BLaER1 treated with 17β-estradiol and CSF1 and Interleukin-3, amounts not matched to agents 10 nM and 100 nM (cell line): ENCODE measurements around the gene KLK4.

ENCODE experiments used
- H3K27ac ChIP-seq, 11 experiments: shearing (Covaris generic); formaldehyde crosslinking; 2 replicates each; pipeline ENCODE4 v1.8.1; 2022
- H3K27me3 ChIP-seq, 11 experiments: shearing (Covaris generic); formaldehyde crosslinking; 2 replicates each; pipeline ENCODE4 v1.8.1; 2022
- H3K36me3 ChIP-seq, 11 experiments: shearing (Covaris generic); formaldehyde crosslinking; 2 replicates each; pipeline ENCODE4 v1.8.1; 2022
- H3K4me1 ChIP-seq, 10 experiments: shearing (Covaris generic); formaldehyde crosslinking; 2 replicates each; pipeline ENCODE4 v1.8.1; 2022
- H3K4me2 ChIP-seq, 11 experiments: shearing (Covaris generic); formaldehyde crosslinking; 2 replicates each; pipeline ENCODE4 v1.8.1; 2022
- H3K4me3 ChIP-seq, 10 experiments: shearing (Covaris generic); formaldehyde crosslinking; 2 replicates each; pipeline ENCODE4 v1.8.1; 2022
- H3K9ac ChIP-seq, 11 experiments: shearing (Covaris generic); formaldehyde crosslinking; 2 replicates each; pipeline ENCODE4 v1.8.1; 2022
- H3K9me3 ChIP-seq, 11 experiments: shearing (Covaris generic); formaldehyde crosslinking; replicated peaks in 1 of 11; 2 replicates each; pipeline ENCODE4 v1.8.1; 2022
- H4K20me1 ChIP-seq, 11 experiments: shearing (Covaris generic); formaldehyde crosslinking; 2 replicates each; pipeline ENCODE4 v1.8.1; 2022
- Cebpa-rat ChIP-seq, 11 experiments: shearing (Covaris generic); IDR thresholded peaks; 2 replicates each; pipeline ENCODE4 v1.8.1; 2022

KLK4 gene

GRCh38 chr19:50911206-50912101, at the start of gene KLK4:
TSS of gene KLK4 (minus strand) at chr19:50911395. CDS start at chr19:50910738, 657 bp downstream.
- H3K4me3 ChIP-seq = no peak within 1 kb of the TSS
- H3K9me3 ChIP-seq = no peaks in the 10 kb centered on the region
- no peak within 1 kb of the TSS for H3K27ac ChIP-seq
- peaks cover 0 to 7% (median 0%) of the 10 kb centered on the region in 11 experiments; a peak in 6 of 22 replicates for H4K20me1 ChIP-seq
- no peak within 1 kb of the TSS for H3K9ac ChIP-seq
- H3K27me3 ChIP-seq = peaks cover 56 to 80% (median 63%) of the 10 kb centered on the region in 11 experiments
- H3K4me2 ChIP-seq = no peak within 1 kb of the TSS
- peaks cover 0 to 15% (median 4%) of the 10 kb centered on the region in 10 experiments; a peak in 5 of 20 replicates for H3K4me1 ChIP-seq
- no peak for TF ChIP-seq Cebpa-rat (IDR thresholded peaks at IDR 0.05)
- no peaks in the 10 kb centered on the region for H3K36me3 ChIP-seq

- no peak overlapping the region for H3K9ac ChIP-seq
- H3K27me3 ChIP-seq = no peaks in the 10 kb centered on the region
- TF ChIP-seq Cebpa-rat (IDR thresholded peaks at IDR 0.05) = no peak
- no peaks in the 10 kb centered on the region for H3K4me1 ChIP-seq
- H3K4me2 ChIP-seq = no peak overlapping the region
- H3K27ac ChIP-seq = no peak overlapping the region
- H3K4me3 ChIP-seq = no peak overlapping the region
- peaks cover 0 to 20% (median 12%) of the 10 kb centered on the region in 11 experiments; a peak in 10 of 22 replicates for H3K9me3 ChIP-seq
- H3K36me3 ChIP-seq = no peaks in the 10 kb centered on the region
- no peaks in the 10 kb centered on the region for H4K20me1 ChIP-seq
Measured at GRCh38 chr19:50959731-50960500, 48.7 kb upstream of the KLK4 start.

GRCh38 chr19:50957587-50957986, 46.4 kb upstream of the KLK4 start:
- Histone ChIP-seq H3K4me2 (no peak overlapping the region), H3K9me3 (peaks cover 0 to 10% (median 6%) of the 10 kb centered on the region in 11 experiments; a peak in 10 of 22 replicates), H3K4me3 (no peak overlapping the region), H3K27me3 (no peaks in the 10 kb centered on the region), H4K20me1 (no peaks in the 10 kb centered on the region; a peak in 1 of 22 replicates), H3K36me3 (no peaks in the 10 kb centered on the region), H3K27ac (no peak overlapping the region), H3K4me1 (no peaks in the 10 kb centered on the region), H3K9ac (no peak overlapping the region)
- TF ChIP-seq Cebpa-rat (IDR thresholded peaks at IDR 0.05) = no peak

- H3K4me1 ChIP-seq = no peaks in the 10 kb centered on the region
- no peak within 1 kb of the TSS for H3K4me2 ChIP-seq
- no peaks in the 10 kb centered on the region for H3K36me3 ChIP-seq
- no peak within 1 kb of the TSS for H3K9ac ChIP-seq
- H4K20me1 ChIP-seq = no peaks in the 10 kb centered on the region; a peak in 1 of 22 replicates
- no peaks in the 10 kb centered on the region for H3K27me3 ChIP-seq
- H3K4me3 ChIP-seq = no peak within 1 kb of the TSS
- H3K27ac ChIP-seq = no peak within 1 kb of the TSS
- H3K9me3 ChIP-seq = no peaks in the 10 kb centered on the region
- no peak for TF ChIP-seq Cebpa-rat (IDR thresholded peaks at IDR 0.05)
Measured at GRCh38 chr19:50952910-50953309, 41.7 kb upstream of the KLK4 start, which contains the start of gene KLK5. TSS of gene KLK5 (minus strand) at chr19:50953038. CDS start at chr19:50952657, 381 bp downstream.

GRCh38 chr19:50949861-50950260, 38.7 kb upstream of the KLK4 start:
- no peak for TF ChIP-seq Cebpa-rat (IDR thresholded peaks at IDR 0.05)
- Histone ChIP-seq H3K27ac (no peak overlapping the region), H3K9me3 (no peaks in the 10 kb centered on the region), H3K36me3 (no peaks in the 10 kb centered on the region), H4K20me1 (no peaks in the 10 kb centered on the region; a peak in 1 of 22 replicates), H3K4me1 (no peaks in the 10 kb centered on the region), H3K4me2 (no peak overlapping the region), H3K4me3 (no peak overlapping the region), H3K27me3 (no peaks in the 10 kb centered on the region), H3K9ac (no peak overlapping the region)

- no peak overlapping the region for H3K4me2 ChIP-seq
- H4K20me1 ChIP-seq = no peaks in the 10 kb centered on the region
- H3K4me3 ChIP-seq = no peak overlapping the region
- H3K27ac ChIP-seq = no peak overlapping the region
- no peaks in the 10 kb centered on the region for H3K27me3 ChIP-seq
- peaks cover 0 to 3% (median 0%) of the 10 kb centered on the region in 11 experiments; a peak in 3 of 22 replicates for H3K9me3 ChIP-seq
- no peaks in the 10 kb centered on the region for H3K4me1 ChIP-seq
- TF ChIP-seq Cebpa-rat (IDR thresholded peaks at IDR 0.05) = no peak
- no peak overlapping the region for H3K9ac ChIP-seq
- no peaks in the 10 kb centered on the region for H3K36me3 ChIP-seq
Measured at GRCh38 chr19:50947123-50947522, 35.9 kb upstream of the KLK4 start.

- TF ChIP-seq Cebpa-rat (IDR thresholded peaks at IDR 0.05) = no peak
- Histone ChIP-seq H3K27me3 (no peaks in the 10 kb centered on the region), H3K4me1 (no peaks in the 10 kb centered on the region), H3K4me2 (no peak overlapping the region), H3K4me3 (no peak overlapping the region), H3K9me3 (peaks cover 0 to 11% (median 0%) of the 10 kb centered on the region in 11 experiments; a peak in 5 of 22 replicates), H3K27ac (no peak overlapping the region), H4K20me1 (no peaks in the 10 kb centered on the region), H3K9ac (no peak overlapping the region), H3K36me3 (no peaks in the 10 kb centered on the region)
Measured at GRCh38 chr19:50944795-50945194, 33.6 kb upstream of the KLK4 start.

GRCh38 chr19:50943074-50943828, 32.1 kb upstream of the KLK4 start:
- Histone ChIP-seq H3K27me3 (no peaks in the 10 kb centered on the region), H3K4me1 (no peaks in the 10 kb centered on the region), H3K4me3 (no peak overlapping the region), H3K27ac (no peak overlapping the region), H3K9me3 (peaks cover 0 to 18% (median 6%) of the 10 kb centered on the region in 11 experiments; a peak in 11 of 22 replicates), H4K20me1 (no peaks in the 10 kb centered on the region), H3K4me2 (no peak overlapping the region), H3K9ac (no peak overlapping the region), H3K36me3 (no peaks in the 10 kb centered on the region)
- TF ChIP-seq Cebpa-rat (IDR thresholded peaks at IDR 0.05) = no peak
